GM21381 (cell line): ENCODE data around the gene SEPTIN5.
A peak's percentile ranks its signal among the peaks of the same experiment; 100 is the strongest.

Experiments used
- ATAC-seq: cut with Tn5 transposase; IDR thresholded peaks from one replicate; pipeline ENCODE4 v1.9.1; 2021; ENCODE audit warnings: mild to moderate bottlenecking, moderate library complexity; ENCODE audit not compliant: unreplicated experiment

SEPTIN5 gene

DNA sequence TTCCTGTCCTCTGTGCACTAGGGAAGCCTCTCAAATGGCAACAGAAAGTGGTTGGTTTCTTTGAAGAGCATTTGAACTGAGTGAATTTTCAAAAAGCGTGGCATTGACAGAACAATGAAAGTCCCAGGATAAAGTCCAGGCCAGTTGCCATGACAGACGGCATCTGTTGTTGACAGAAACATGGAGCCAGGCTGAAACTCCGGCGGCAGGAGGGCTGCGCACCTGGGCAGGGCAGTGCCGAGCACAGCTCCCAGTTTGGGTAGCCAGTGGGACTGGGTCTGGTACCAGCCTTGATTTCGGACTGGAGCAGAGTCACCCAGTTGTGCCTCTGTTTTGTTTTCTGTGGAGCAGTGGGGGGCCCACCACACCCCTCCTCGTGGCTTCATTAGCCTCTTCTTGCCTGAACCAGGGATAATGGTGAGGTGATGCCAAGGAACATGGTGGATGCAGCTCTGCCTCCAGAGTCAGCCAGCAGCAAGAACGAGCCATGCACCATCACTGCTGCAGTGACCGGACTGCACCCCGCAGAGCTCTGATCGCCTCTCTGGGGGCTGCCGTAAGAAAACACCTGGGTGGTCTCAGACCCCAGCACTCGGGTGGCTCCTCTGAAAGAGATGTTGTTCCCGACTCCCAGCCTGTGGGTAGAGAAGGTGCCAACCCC, 9.8 kb upstream of the SEPTIN5 start:
- ATAC-seq = no peak

DNA sequence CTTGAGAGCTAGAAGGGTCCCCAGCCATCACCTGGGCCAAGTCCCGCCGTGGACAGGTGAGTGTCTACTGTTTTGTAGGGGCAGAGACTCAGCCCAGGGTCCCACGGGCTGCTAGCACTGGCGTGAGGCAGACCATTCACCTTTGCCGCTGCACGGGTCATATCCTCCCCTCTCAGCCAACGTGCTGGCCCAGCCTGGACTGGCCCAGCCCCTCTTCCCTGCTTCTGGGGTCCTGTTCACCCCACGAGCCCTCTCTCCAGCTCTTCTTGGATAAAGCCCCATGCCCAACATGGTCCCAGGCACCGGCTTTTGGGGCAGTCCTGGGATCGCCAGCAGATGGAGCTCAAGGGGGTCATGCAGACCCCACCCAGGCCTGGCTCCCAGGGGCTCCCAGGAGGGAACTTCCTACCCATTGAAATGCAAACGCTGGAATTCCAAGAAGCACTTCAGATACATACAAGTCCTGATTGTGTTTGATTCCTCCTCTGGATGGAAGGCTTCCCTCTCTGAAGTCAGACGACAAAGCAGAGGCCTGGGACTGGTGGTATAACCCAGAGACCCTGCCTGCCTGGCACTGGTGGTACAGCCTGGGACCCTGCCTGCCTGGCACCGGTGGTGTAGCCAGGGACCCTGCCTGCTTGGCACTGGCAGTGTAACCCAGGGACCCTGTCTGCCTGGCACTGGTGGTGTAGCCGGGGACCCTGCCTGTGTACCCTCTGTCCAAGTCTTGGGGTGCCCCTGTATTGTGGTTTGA, 8.9 kb upstream of the SEPTIN5 start:
- no peak for ATAC-seq

DNA sequence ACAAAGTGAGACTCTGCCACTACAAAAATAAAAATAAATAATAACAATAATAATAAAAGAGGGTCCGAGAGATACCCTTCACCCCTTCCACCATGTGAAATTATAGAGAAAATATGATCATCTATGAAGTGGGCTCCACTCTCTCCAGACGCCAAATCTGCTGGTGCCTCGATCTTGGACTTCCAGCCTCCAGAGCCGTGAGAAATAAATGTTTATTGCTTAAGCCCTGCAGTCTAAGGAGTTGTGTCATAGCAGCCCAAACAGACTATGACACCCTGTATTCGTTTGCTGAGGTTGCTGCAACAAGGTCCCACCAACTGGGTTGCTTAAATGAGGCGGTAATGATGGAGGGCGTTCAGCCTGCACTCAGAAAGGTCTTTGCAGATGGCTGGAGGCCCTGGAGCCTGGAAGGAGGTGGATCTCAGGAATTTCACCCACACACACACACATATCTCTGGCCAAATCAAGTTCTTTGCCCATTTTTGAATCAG, 7.6 kb upstream of the SEPTIN5 start:
- ATAC-seq = no peak

DNA sequence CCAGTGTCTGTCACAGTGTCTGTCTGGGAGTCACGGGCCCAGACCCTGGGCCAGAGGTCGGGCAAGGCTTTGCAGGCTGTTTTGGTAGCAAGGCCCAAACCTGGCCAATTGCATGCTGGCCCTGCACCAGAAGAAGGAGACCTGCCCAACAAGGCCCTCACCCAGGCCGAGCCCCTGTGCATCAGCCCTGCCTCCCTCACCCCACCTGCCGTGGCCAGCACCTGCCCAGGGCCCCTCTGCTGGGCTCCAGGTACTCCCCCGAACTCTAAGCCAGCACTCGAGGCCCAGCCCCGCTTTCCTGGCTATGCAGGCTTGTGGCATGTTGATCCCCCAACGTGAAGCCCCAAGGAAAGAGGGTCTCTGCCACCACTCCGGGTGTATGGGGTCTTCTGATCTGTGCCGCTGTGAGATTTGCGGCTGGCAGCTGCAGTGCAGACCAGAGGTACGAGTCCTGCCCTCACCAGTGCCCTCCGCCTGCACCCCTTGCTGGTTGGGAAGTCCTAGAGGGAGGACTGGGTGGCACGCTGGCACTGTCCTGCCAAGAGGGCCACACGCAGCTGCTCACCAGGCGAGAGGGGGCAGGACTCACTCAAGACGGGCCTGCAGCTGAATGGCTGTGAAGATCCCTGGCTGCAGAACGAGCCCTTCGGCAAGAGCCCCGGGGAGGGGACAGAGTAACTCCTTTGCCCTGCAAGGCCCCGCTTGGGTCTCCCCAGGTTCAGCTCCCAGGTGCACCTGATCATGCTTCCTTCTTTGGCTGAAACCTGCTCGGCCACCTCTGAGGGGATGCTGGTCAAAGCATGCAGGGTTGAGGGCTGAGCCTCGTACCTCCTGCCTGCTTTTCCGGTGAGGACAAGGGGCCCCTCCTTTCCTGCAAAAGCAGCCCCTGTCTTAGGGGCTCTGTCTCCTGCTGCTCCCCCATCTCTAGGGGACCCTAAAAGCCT, 6.7 kb upstream of the SEPTIN5 start:
- ATAC-seq = no peak

DNA sequence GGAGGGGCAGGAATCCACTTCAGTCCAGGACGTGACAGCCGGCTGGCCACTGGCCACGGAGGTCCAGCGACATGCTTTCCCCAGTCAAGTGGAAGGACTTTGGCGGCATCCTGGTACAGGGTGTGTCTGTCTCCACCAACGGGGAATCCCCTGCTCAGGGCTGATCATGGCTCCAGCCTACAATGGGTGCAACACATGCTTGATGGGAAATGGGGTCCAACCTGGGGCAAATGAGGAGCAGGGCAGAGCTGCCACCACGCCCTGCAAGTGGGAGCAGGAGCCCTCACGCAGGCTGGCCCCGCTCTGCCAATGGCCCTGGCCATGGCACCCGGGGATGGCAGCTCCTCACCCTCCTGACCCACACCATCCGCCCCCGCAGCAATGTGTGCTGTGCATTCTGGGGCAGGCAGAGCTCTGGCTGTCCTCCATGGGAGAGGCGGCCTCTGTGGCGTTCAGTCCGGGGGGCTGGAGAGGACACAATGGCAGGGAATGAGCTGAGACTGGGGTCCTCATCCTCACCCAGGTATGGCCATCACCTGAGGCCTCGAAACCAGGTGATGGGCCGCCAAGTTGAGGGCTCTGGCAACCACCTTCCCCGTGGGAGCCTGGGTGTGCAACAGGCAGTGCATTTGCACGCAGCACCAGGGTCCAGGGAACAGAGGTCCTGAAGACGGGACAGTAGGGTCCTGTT, 5.8 kb upstream of the SEPTIN5 start:
- ATAC-seq = no peak

DNA sequence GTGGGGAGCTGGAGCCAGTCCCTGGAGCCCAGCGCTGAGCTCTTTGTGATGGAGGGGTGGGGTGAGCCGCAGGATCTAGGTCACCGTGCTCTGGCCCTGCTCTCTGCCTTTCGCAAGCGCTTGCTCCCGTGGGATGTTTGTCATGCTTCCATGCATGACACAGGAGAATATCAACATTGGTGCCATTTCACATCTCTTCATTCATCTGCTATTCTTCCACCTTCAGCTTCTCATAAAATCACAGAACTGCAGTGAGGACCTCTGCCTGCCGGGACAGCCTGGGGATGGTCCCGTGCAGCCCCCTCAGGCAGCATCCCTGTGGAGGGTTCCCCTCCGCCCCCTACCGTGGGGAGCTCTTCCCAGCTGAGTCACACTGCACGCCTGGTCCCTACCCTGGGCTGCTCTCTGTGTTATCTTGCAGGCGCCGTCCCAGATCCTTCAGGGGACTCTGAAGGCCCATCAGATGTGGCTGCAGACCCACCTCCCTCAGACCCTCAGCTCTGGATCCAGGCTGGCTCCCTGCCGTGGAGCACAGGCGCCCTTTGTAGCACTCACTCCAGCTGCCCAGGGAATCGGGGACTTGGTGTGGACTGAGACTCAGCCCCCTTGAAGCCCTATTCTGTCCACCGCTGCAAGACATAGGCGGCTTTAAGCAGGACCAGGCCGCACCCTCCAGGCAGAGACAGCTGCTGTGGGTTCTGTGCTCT, 5.1 kb upstream of the SEPTIN5 start:
- ATAC-seq = no peak

DNA sequence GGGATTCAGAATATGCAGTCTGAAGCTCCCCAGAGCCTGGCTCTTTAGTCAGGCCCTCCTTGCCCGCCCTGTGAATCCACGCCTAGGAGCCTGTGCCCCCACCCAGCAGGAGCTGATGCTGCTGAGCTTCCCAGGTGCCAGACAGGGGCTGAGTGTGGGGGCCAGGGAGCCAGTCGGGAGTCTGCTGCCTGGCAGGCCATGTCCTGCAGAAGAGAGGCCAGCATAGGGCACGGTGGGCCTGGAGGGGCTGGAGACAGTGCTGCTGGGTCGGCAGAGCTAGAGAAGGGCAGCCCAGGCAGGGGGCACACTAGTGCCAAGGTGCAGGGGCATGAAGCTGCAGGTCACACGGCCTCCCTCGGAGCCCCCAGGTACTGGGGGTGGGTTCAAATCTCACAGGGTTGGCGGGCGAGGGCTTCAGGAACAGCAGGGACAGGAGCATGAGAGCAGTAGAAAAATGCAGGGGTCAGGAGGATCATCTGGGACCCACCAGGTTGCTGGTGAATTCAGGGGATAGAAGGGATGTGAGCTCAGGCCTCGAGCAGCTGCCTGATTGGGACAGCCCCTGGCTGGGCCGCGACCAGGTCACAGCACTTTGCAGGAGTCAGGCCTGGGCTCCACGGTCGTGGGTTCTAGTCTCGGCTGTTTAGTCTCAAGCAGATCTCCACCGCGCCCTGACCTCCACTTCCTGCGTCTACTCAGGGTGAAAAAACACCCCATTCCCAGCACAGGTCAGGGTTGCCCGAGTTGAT, 4.1 kb upstream of the SEPTIN5 start:
- ATAC-seq = no peak

DNA sequence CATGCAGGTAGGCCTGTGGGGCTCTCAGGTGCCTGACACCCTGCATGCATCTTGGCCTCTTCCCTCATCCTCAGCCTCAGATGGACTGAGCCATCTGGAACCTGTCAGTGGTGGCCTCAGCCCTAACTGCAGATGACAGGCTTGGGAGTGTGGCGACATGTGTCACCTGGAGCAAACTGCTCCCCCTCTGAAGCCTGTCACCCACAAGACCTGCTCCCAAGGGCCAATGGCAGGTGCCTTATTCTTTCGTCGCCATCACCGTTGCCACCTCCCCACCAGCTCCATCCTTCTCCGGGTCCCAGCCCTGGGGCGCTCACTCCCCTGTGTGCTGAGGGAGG, 3.6 kb upstream of the SEPTIN5 start:
- no peak for ATAC-seq

DNA sequence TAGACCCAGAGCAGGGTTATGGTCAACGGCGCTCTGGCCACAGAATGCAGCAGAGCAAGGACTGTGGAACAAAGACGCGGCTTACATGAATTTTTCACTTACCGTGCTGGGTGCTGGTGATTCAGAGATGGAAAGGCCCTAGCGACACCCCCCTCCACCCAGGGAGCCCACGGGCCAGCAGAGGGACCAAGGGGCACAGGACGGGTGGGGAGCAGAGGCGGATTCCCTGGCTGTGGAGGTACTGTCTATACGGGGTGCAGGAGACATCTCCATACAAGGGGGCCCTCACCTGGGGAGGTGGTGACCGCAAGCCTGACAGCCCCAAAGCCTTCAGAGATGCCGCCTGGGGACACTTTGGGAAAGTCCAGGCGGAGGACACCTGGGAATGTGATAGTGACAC, 1.1 kb upstream of the SEPTIN5 start:
- no peak for ATAC-seq

DNA sequence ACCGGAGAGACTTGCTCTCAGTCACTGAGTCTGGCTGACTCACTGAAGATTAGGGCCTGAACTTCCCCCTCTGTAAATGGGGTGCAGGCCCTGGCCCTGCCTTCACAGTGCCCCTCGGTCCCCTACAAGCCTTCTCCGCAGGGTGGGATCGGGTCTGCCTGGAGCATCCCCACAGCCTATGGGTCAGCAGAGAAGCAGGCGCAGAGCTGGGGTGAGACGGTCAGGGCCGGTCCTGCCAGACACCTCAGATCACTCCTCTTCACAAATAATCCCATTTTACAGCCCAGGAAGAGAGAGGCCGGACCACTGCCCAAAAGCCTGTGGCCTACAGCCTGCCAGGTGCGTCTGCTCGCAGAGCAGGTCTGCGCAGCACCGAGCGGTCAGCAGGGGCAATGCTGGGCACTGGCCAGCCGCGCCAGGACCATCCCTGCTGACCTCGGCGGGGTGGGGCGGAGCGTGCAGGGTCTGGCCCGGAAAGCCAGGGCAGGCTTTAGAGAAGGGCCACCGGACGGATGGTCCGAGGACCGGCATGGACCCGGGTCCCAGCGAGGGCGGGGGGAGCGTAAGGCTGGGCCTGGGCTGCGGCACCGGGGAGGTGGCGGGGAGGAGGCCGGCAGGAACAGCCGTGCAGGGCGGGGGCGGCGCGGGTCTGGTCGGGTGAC, 522 bp upstream of the SEPTIN5 start:
- no peak for ATAC-seq

DNA sequence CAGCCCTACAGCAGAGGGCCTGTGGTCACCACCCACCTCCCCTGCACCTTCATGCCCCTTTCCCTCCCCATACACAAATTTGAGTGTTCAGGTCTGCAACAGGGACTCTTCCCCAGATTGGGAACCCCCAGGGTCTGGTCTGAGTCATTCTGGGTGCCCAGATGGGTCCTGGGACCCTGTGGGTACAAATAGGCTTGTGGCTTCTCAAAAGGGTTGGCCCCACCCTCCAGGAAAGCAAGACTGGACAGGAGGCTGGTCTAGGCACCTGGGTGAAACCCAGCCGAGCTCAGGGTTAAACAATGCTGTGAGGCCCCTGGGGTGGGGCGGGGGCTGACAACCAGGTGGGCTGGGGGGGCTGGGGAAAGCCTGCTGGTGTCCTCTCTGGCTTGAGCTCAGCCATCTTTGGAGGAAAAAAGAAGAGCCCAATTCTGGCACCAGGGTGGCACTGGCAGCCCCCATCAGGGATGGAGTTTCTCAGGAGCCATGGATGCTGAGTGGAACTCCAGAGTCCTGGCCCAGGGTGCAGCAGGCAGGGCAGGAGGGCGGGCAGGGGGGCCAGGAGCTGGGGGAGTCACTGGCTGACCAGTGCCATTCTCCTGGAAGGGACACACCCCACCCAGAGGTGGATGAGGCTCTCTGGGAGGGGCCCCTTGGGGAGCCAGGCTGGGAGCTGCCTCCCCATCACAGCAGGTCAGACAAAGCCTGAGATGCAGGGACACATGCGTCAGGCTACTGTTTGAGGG, 1.1 kb downstream of the SEPTIN5 start:
- ATAC-seq = no peak

DNA sequence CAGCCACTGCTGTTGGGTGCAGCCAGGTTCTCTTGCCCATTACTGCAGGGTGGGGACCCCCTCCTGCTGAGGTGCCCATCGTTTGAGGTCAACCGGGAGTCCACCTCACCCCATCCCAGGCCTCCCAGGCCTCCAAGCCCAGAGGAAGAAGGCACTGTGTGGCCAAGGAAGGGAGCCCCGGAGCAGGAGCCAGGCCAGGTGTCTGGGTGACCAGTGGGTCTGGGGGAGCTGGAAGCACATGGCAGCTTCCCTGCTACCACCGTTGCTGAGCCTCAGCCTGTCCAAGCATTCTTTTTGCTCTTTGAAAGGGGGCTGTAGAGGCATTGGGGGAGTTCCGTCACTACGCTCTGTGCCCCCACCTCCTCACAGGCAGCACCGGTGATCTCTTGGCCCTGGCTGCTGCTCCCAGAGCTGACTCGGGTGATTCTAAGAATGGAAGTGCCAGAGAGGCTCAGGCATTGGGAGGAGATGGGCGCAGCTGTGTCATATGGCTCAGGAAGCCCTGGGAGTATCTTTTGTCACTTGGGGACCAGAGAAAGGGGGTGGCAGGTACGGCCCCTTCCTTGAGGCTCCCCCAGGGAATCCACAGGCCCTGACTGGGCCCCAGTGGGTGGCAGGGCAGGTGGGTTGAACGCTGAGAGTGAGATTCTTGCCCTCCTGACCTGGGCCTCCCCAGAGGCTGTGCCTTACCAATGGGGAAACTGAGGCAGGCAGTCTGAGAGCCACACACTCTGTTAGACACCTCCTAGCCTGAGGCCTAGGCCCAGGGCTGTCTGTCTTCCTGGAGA, 1.9 kb downstream of the SEPTIN5 start:
- ATAC-seq = no peak

DNA sequence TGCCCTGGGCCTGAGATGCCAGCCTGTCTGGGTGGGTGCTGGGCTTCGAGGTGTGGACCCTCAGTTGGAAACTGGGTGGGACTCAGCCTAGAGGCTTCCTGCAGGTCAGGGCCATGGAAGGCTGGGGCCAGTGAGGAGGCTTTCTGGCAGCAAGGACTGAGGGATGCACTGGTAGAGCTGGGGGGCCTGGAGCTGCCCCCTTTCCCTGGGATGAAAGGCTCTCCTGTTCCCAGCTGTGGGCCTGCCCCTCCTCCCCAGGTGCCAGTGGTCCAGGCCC, 2.5 kb downstream of the SEPTIN5 start:
- no peak for ATAC-seq

DNA sequence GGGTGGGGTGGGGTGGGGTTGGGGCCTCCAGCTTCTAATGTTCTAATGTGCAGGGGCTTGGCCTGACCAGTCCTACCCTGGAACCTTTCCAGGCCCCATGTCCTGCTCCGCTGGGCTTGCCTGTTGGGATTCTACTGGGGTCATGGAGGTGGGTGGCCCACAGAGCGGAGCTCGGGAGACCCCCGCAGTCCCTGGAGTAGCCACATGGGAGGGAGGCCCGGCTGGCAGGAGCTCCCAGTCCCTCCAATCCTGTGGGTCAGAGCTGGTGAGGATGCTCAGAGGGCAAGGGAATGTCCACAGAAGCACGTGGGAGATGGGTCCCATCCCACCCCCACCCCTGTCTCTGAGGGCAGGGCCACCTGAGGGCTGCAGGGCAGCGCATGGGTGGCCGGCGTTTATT, 2.9 kb downstream of the SEPTIN5 start:
- no peak for ATAC-seq

DNA sequence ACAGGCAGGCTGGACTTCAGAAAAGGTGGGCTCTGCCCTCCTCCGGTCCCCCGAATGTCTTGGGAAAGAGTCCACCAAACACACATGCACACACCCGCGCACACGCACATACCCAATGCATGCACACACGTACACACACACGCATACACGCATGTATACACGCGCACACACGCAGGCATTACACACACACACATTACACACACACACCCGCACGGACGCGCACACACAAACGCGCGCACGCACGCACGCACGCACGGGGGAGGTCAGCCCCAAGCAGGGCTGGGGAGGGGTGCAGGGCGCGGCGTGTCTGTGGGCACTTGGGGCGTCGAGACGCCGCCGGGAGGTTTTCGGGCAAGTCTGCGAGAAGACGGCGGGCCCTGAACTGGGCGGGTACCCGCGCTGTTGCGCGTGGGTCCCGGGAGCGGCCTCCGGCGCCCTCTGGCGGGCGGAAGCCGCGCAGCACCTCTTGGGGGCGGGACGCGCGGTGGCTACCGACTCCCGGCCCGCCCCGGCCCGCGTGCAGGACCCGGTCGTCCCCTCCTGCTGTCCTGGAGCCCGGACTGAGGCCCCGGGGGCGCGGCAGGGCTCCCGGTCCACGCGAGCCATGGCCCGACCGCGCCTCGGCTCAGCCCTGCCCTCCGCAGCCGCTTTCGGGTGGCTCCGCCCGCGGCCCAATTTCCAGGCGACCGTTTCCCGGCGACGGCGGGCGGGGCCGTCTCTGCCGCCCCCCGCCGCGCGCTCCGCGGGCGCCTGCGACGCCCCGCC, 3.6 kb downstream of the SEPTIN5 start:
- peak; percentile 59 for ATAC-seq

DNA sequence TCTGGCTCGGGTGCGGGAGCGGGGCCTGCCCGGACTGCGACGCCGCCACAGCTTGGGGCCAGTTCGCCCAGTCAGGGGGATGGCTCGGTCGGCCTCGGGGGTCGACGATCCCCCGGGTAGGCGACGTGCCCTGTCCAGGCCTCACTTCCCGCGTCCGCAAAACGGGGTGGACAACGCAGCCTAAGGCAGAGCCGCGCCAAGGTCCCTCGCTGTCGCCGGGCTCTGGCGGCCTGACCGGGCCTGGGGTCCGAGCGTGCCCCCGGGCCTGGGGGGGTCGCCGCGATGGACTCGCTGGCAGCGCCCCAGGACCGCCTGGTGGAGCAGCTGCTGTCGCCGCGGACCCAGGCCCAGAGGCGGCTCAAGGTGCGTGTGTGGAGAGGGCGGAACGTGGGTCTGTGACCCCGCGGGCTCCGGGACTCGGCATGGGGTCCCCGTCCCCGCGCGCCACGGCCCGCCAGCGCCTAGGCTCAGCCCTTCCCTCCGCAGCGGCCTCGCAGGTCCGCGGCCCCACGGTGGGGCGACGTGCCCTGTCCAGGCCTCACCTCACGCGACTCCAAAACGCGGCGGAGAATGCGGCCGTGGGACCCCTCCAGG, 4.2 kb downstream of the SEPTIN5 start:
- no peak for ATAC-seq

DNA sequence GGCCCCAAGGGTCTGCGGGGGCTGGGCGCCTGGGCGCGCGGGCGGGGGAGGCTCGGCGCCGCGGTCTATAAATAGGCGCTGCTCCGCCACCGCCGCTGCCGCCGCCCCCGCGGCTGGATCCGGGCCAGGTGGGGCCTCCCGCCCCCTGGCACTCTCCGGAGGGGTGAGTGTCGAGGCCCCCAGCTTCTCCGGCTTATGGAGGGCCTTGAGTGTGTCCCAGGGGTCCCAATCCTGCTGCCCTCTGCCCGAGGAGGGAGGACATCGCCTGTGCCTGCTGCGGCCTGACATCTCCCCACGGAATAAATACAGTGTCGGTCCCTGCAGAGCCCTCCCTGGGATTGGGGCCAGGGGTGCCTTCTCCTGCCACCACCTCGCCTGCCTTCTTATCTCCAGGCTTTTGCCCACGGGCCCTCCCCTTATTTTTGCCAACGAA, 4.8 kb downstream of the SEPTIN5 start:
- no peak for ATAC-seq
